Upper lobe of left lung (tissue), 6 donors: ENCODE results near the gene PFDN2. TPM values are rescaled to one million over a fixed set of nuclear protein-coding genes. Genes with fewer than 3 reads are reported as not detected.

Experiments used
- ATAC-seq, 2 donors: fragments of 200-7000 bp; cut with Tn5 transposase; one replicate each; pipeline ENCODE4 v1.9.1; 2022; ENCODE audit warnings: mild to moderate bottlenecking in 2 of 2, moderate library complexity in 2 of 2; ENCODE audit not compliant: low FRiP score in 2 of 2
- DNase-seq, 2 donors: peaks; one replicate each; pipeline ENCODE4 v3.0.0-alpha.2; 2019 to 2020
- H3K27ac ChIP-seq, 4 donors: fragments of 200-600 bp; sonication (generic); one replicate each; pipeline ENCODE4 v1.5.1; 2016 to 2019
- H3K27me3 ChIP-seq, 4 donors: fragments of 200-600 bp; sonication (generic); one replicate each; pipeline ENCODE4 v1.5.1; 2017 to 2019
- H3K36me3 ChIP-seq, 4 donors: fragments of 200-600 bp; sonication (generic); one replicate each; pipeline ENCODE4 v1.5.1; 2016 to 2019
- H3K4me1 ChIP-seq, 4 donors: fragments of 200-600 bp; sonication (generic); one replicate each; pipeline ENCODE4 v1.5.1; 2018 to 2019
- H3K4me3 ChIP-seq, 4 donors: fragments of 200-600 bp; sonication (generic); one replicate each; pipeline ENCODE4 v1.5.1; 2017 to 2019; ENCODE audit warnings: mild to moderate bottlenecking in 2 of 4, moderate library complexity in 1 of 4
- H3K9me3 ChIP-seq, 4 donors: fragments of 200-600 bp; sonication (generic); one replicate each; pipeline ENCODE4 v1.5.1; 2018 to 2019
- CTCF ChIP-seq, 6 experiments: fragments of 450-650 bp in 4 of 6; fragments of 200-600 bp in 2 of 6; sonication (generic) in 2 of 6; IDR thresholded peaks; one replicate each; pipeline ENCODE4 v1.5.1; 2016 to 2019; ENCODE audit warnings: antibody characterized with exemption in 6 of 6
- EP300 ChIP-seq, 4 donors: sonication (generic); formaldehyde crosslinking; IDR thresholded peaks; one replicate each; pipeline ENCODE4 v1.5.1; 2017; ENCODE audit warnings: antibody characterized with exemption in 4 of 4, control low read depth in 2 of 4
- POLR2A ChIP-seq, 4 donors: fragments of 450-650 bp; IDR thresholded peaks; one replicate each; pipeline ENCODE4 v1.5.1; 2016 to 2017; ENCODE audit warnings: antibody characterized with exemption in 4 of 4, mild to moderate bottlenecking in 2 of 4
- POLR2AphosphoS5 ChIP-seq, 2 donors: sonication (generic); formaldehyde crosslinking; IDR thresholded peaks; one replicate each; pipeline ENCODE4 v1.5.1; 2017; ENCODE audit warnings: antibody characterized with exemption in 2 of 2
- WGBS, 2 donors: methylation state at CpG; one replicate each; pipeline ENCODE4 v1.1.5; 2017 to 2018; 5-methylcytosine and 5-hydroxymethylcytosine counted together
- total RNA-seq, 6 donors: library from RNA; depleted of rRNA in 4 of 6; stranded (reverse); fragments of >200 nt in 4 of 6; gene quantifications; one replicate each; pipeline versions ENCODE4 v1.1.0 to v1.2.1, GENCODE V29; 2016 to 2021
- donor health status: DM: no; HTN: no; CAD: no; lungs with moderate emphysema.
- donor health status: DM: no; HTN: yes; CAD: no; lungs with severe emphysema.

PFDN2 gene
- total RNA-seq, 6 donors from 2014 or later: 17.8 to 55.9 (median 41.4) TPM

DNA sequence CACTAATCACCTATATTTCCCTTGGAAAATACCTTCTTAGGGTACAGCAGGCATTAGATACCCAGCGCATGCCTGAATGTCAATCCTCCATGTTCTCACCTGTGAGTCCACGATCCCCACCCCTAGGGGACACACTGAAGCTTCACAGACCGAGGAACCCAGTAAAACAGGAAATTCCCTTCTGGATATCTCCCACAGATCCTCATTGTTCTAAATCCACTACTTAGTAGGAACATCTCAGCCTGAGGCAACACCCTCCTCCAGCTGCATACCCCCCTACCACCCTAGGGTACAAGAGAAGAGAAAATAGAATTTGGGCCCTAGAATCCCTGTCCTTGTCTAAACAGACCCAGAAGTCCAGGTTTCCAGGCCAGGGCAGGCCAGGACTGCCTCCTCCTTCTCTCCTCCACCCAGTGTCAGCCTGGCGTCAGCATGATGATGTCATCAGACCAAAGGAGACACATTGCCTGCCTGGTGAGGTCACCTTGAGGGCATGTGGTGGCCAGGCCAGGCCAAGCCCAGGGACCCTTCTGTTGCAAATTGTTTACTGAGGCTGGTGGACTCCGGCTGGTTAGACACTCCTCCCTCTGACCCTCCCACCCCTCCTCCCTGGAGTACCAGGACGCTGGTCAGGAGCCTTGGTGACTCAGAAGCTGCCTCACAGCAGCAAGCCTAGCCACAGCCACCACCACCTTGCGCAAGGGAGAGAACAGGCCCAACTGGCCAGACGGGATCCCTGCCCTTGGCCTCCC is 34.7 kb downstream of the PFDN2 start:
- ATAC-seq (peak; percentile 94 to 96), DNase-seq (peak; percentile 88 to 98)
- no peaks in the 10 kb centered on the region for H3K36me3 ChIP-seq
- H3K27ac ChIP-seq: peak overlapping the region; percentile 72 to 79 (median 76)
- TF ChIP-seq CTCF (IDR thresholded peaks at IDR 0.05): peak in 1 of 6 experiments; percentile 12
- TF ChIP-seq EP300 (IDR thresholded peaks at IDR 0.05): peak in 3 of 4 donors; percentile 14 to 92 (median 48)
- peak in 1 of 4 donors; percentile 58 for TF ChIP-seq POLR2A (IDR thresholded peaks at IDR 0.05)
- TF ChIP-seq POLR2AphosphoS5 (IDR thresholded peaks at IDR 0.05): peak; percentile 83 to 86
- peaks cover 15 to 58% (median 45%) of the 10 kb centered on the region in 4 donors for H3K4me1 ChIP-seq
- no peaks in the 10 kb centered on the region for H3K27me3 ChIP-seq
- H3K4me3 ChIP-seq: no peak overlapping the region
- H3K9me3 ChIP-seq: no peaks in the 10 kb centered on the region
- 30 to 45% methylated on average over 6 to 8 of the region's 8 CpGs for WGBS, 2 donors

DNA sequence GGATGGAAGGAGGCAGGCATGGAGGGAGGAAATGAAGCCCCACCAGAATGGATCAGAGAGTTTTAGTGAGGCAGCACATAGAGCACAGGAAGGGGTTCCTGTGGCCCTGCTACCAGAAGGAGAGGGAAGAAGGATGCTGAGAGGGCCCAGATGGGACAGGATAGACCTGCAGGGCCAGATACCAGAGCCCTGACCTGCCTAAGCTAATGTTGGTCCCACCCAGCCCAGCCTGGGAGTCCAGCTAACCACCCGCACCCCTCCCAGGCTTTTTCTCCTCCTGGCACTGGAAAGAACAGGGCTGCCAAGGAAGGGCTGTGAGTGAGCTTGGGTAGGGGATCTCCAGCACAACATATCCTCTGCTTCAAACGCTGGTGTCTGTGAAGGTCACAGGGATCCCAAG is 35.4 kb downstream of the PFDN2 start:
- no peak for DNase-seq
- no peak for TF ChIP-seq POLR2A (IDR thresholded peaks at IDR 0.05)
- no peak for TF ChIP-seq POLR2AphosphoS5 (IDR thresholded peaks at IDR 0.05)
- TF ChIP-seq EP300 (IDR thresholded peaks at IDR 0.05): no peak
- TF ChIP-seq CTCF (IDR thresholded peaks at IDR 0.05): no peak
- Histone ChIP-seq H3K27ac (peak overlapping the region; percentile 72 to 79 (median 75)), H3K4me3 (no peak overlapping the region), H3K27me3 (no peaks in the 10 kb centered on the region), H3K9me3 (no peaks in the 10 kb centered on the region), H3K4me1 (peaks cover 15 to 55% (median 45%) of the 10 kb centered on the region in 4 donors), H3K36me3 (no peaks in the 10 kb centered on the region)
- 67 to 84% methylated on average over 1 to 2 of the region's 2 CpGs for WGBS, 2 donors
- no peak for ATAC-seq

- H3K4me3 ChIP-seq: no peak overlapping the region
- no peak for ATAC-seq
- no peak for DNase-seq
- H3K27ac ChIP-seq: peak overlapping the region in 2 of 4 donors; percentile 2 to 11
- no peaks in the 10 kb centered on the region for H3K27me3 ChIP-seq
- no peaks in the 10 kb centered on the region for H3K9me3 ChIP-seq
- no peak for TF ChIP-seq EP300 (IDR thresholded peaks at IDR 0.05)
- TF ChIP-seq POLR2A (IDR thresholded peaks at IDR 0.05): no peak
- TF ChIP-seq POLR2AphosphoS5 (IDR thresholded peaks at IDR 0.05): no peak
- TF ChIP-seq CTCF (IDR thresholded peaks at IDR 0.05): no peak
- peaks cover 15 to 47% (median 38%) of the 10 kb centered on the region in 4 donors for H3K4me1 ChIP-seq
- WGBS, 2 donors: 79 to 98% methylated on average over 5 of the region's 5 CpGs
- H3K36me3 ChIP-seq: no peaks in the 10 kb centered on the region
These were observed 36.3 kb downstream of the PFDN2 start for GRCh38 chr1:161081519-161081918.

- Histone ChIP-seq H3K4me1 (peaks cover 15 to 39% (median 31%) of the 10 kb centered on the region in 4 donors), H3K9me3 (no peaks in the 10 kb centered on the region), H3K36me3 (no peaks in the 10 kb centered on the region), H3K27me3 (no peaks in the 10 kb centered on the region), H3K27ac (peak overlapping the region in 2 of 4 donors; percentile 2 to 11), H3K4me3 (no peak overlapping the region)
- DNase-seq (no peak), ATAC-seq (no peak)
- WGBS, 2 donors: 74 to 82% methylated on average over 5 of the region's 5 CpGs
- TF ChIP-seq CTCF (IDR thresholded peaks at IDR 0.05): no peak
- TF ChIP-seq POLR2A (IDR thresholded peaks at IDR 0.05): no peak
- no peak for TF ChIP-seq POLR2AphosphoS5 (IDR thresholded peaks at IDR 0.05)
- TF ChIP-seq EP300 (IDR thresholded peaks at IDR 0.05): no peak
These were observed 37.1 kb downstream of the PFDN2 start for GRCh38 chr1:161080441-161081405.
